HG03045 (cell line): Measurements from ENCODE around the gene EGFLAM.
"Not testable (repeated sequence)": the region's sequence is repeated elsewhere in the genome, so short reads cannot be mapped to it uniquely, and the experiment has no call there.

Experiments used
- ATAC-seq: cut with Tn5 transposase; IDR thresholded peaks from one replicate; pipeline ENCODE4 v1.9.1; 2021; ENCODE audit warnings: mild to moderate bottlenecking, moderate library complexity; ENCODE audit not compliant: unreplicated experiment

Gene EGFLAM

GRCh38 chr5:38323645-38324295 is 65.4 kb downstream of the EGFLAM start:
- ATAC-seq, result no peak

DNA sequence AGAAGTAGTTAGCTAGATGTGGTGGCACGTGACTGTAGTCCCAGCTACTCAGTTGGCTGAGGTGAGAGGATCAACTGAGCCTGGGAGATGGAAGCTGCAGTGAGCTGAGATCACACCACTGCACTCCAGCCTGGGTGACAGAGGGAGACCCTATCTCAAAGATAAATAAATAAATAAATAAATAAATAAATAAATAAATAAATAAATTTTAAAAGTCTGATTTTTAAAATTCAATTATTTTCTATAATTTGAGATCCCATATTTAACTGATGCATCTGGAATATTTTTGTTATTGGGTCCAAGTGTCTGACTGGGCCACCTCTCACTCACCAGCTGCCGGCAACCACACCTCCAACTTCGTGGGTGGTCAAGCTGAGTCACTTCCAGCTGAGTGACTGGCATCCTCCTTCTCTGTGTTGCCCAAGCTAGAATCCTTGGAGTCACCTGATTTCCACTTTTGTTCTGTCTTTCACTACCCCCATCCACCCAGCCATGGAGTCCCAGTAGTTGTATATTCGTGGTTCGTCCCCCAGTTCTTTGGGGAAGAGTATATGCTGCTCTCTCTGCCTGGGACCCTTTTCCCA is 70.9 kb downstream of the EGFLAM start:
- no peak for ATAC-seq

- no peak for ATAC-seq
These were observed 71.8 kb downstream of the EGFLAM start for GRCh38 chr5:38330207-38330606.

DNA sequence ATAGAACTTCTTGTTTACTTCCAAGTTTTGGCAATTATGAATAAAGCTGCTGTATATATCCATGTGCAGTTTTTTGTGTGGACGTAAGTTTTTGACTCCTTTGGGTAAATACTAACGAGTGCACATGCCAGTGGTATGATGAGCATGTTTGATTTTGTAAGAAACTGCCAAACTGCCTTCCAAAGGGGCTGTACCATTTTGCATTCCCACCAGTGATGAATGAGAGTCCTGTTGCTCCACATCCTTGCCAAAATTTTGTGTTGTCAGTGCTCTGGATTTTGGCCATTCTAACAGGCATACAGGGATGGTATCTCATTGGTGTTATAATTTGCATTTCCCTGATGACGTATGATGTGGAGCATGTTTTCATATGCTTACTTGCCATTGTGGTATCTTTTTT is 73.5 kb downstream of the EGFLAM start:
- ATAC-seq, result no peak

- ATAC-seq, result not testable (repeated sequence)
These were observed 74.8 kb downstream of the EGFLAM start for GRCh38 chr5:38333181-38333580.

GRCh38 chr5:38338455-38338854 is 80.1 kb downstream of the EGFLAM start:
- ATAC-seq, result no peak

DNA sequence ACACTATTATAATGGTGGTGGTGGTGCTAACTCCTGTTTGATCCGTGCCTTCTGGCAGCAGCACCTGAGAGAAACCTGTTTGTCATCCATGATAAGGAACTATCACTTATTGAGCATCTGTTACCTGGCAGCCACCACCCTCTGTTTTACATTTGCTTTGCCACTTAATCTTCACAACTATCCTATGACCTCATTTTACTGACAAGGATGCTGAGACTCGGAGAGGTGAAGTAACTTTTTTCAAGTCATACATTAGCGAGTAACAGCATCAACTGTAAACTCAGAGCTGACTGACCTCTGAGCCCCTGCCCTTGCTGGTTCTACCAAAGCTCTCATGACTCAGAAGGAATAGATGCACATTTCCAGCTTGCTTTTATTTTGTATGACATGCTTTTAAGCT is 81.1 kb downstream of the EGFLAM start:
- no peak for ATAC-seq

- ATAC-seq, result no peak
These were observed 82.7 kb downstream of the EGFLAM start for GRCh38 chr5:38341056-38341455.

- ATAC-seq, result no peak
These were observed 83.3 kb downstream of the EGFLAM start for GRCh38 chr5:38341641-38342040.

GRCh38 chr5:38342261-38342660 is 83.9 kb downstream of the EGFLAM start:
- ATAC-seq, result no peak

- ATAC-seq, result no peak
These were observed 86.5 kb downstream of the EGFLAM start for GRCh38 chr5:38344891-38345290.

DNA sequence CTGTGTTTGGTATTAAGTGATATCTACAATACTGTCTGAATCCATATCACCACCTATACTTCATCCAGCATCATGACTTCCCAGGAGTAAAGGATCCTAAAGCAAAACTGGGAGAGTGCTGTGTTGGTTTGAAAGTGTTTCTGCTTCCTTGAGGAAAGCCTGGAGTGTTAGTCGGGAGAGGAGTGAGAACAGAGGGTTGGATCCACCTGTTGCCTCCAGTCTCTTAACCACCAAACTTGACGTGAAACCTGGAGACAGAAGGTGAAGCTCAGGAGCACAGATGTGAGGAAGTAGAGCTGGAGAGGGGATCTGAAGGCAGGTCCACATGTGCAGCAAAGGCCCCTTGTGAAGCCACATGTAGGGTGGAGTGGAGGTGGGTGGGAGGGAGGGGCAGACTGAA is 88.2 kb downstream of the EGFLAM start:
- ATAC-seq, result no peak

DNA sequence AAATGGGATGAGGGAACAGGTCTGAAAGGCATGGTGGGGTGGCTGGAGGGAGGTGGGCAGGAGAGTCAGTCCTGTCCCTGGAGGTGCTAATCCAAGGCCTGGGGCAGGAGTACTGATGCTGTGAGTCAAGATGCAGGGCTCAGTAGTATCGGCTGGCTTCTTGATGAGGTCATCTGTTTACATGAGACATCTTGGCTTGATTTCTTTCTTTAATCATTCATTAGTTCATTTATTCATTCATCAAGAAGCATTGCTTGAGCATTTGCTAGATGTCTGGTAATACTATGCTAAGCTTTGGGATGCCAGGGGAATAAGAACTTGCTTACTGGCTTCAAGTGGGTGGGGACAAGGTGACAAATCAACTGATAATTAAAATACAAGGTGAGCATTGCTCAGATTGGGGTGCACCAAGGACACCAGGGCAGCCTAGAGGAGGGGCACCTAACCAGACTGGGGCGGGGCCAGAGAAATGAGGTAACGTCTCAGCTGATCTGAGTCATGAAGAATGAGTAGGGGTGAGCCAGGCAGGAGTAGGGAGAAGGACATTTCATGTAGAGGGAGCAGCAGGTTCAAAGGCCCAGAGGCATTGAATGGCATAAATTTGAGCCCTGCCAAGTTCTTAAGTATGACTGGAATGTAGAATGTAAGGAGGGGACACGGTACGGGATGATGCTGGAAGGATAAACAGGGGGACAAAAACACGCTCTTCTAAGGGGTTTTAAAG is 88.8 kb downstream of the EGFLAM start:
- no peak for ATAC-seq

DNA sequence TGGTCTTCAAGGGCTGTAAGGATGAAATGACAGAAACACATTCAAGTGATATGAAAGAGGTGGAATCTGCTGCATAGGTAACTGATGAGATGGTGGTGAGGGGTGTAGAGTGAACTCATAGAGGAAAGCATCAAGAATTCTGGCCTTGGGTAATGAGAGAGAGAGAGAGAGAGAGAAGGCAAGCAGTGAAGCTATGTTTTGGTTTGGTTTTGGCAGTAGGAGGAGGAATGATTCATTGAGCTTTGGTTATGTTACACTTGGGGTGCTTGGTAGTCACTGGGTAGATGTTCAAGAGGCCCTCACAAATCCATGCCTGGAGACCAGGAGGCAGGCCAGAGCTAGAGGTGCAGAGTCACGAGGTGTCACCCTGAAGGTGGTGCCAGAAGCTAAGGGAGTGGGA is 89.5 kb downstream of the EGFLAM start:
- no peak for ATAC-seq

DNA sequence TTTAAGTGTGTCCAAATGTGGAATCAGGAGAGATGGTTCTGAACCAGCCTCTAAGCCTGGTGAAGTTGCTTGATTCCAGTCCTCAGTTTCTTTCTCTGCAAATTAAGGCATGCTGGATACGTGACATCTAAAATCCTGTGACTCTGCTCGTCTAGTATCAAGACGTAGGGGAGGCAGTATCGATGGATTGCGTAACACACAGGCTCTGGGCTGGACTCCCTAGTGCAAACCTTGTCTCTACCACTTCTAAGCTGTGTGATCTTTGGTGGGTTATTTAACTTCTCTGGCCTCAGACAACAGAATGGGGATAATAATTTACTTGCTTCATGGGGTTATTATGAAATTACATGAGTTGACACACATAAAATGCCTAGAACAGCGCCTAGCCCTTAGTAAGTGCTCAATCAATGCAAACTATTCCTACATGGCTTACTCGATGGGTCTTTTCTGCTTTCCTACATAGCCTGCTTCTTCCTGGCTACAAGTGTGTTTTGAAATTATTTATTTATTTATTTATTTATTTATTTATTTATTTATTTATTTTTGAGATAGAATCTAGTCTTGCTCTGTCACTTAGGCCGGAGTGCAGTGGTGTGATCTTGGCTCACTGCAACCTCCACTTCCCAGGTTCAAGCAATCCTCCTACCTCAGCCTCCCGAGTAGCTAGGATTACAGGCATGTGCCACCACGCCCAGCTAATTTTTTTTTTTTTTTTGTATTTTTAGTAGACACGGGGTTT is 102.1 kb downstream of the EGFLAM start:
- ATAC-seq, result no peak

DNA sequence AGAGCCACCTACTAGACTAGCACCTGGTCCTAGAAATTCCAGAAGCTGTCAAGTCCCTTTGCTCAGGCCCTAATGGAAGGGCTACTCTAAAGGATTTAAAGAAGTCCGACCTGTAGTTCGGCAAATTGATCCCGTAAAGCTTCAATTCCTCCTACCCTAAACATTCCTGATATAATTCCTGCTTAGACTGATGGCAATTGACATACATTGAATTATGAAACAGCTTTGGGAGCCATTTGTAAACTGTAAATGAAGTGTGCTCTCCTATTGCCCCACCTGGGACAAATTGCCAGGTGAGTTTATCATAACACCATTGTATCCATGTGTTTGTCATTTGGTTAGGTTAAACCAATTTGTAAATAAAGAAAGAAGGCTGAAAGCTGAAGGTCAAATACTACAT is 104.4 kb downstream of the EGFLAM start:
- ATAC-seq, result no peak

GRCh38 chr5:38364825-38365224 is 106.5 kb downstream of the EGFLAM start:
- ATAC-seq, result no peak

- ATAC-seq, result no peak
These were observed 109.1 kb downstream of the EGFLAM start for GRCh38 chr5:38367410-38367809.

GRCh38 chr5:38367966-38368365 is 109.6 kb downstream of the EGFLAM start:
- no peak for ATAC-seq

DNA sequence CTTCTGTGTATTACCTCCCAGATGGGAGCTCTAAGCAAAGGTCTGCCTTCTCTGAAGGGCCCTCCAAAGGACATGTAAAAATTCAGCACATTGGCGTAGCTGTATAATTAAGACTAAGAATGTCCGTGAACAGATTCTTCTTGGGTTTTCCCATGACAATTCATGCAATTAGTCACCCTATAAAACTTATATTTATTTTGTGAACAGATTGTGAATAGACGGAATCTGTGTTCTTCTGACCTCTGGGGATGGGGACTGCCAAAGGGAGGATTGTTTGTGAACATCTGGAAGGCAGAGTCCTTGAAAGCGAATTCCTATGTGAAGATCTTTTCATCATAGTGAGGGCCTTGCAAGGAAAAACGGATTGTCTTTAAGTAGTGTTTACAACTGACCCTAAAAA is 111.3 kb downstream of the EGFLAM start:
- no peak for ATAC-seq

- ATAC-seq, result no peak
These were observed 112.2 kb downstream of the EGFLAM start for GRCh38 chr5:38370358-38371100.
